Stomach (tissue), 4 donors: ENCODE data around the gene HELZ2.
"Not testable (repeated sequence)": the region's sequence is repeated elsewhere in the genome, so short reads cannot be mapped to it uniquely, and the experiment has no call there.

Experiments used
- EP300 ChIP-seq: sonication (generic); formaldehyde crosslinking; IDR thresholded peaks from one replicate; pipeline ENCODE4 v1.6.1; 2017; ENCODE audit warnings: antibody characterized with exemption
- TF ChIP-seq, protein P1 (sequence below), 7 experiments: fragments of 450-650 bp in 4 of 7; fragments of 200-600 bp in 3 of 7; sonication (generic) in 3 of 7; IDR thresholded peaks; one replicate each; pipeline ENCODE4 v1.5.1; 2016 to 2019; ENCODE audit warnings: antibody characterized with exemption in 7 of 7, control low read depth in 2 of 7, mild to moderate bottlenecking in 1 of 7

- TF ChIP-seq EP300, result not testable (repeated sequence)
- TF ChIP-seq, protein P1, sequence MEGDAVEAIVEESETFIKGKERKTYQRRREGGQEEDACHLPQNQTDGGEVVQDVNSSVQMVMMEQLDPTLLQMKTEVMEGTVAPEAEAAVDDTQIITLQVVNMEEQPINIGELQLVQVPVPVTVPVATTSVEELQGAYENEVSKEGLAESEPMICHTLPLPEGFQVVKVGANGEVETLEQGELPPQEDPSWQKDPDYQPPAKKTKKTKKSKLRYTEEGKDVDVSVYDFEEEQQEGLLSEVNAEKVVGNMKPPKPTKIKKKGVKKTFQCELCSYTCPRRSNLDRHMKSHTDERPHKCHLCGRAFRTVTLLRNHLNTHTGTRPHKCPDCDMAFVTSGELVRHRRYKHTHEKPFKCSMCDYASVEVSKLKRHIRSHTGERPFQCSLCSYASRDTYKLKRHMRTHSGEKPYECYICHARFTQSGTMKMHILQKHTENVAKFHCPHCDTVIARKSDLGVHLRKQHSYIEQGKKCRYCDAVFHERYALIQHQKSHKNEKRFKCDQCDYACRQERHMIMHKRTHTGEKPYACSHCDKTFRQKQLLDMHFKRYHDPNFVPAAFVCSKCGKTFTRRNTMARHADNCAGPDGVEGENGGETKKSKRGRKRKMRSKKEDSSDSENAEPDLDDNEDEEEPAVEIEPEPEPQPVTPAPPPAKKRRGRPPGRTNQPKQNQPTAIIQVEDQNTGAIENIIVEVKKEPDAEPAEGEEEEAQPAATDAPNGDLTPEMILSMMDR (IDR thresholded peaks at IDR 0.05), result not testable (repeated sequence)
Measured at GRCh38 chr20:63601679-63602078, 27.6 kb upstream of the HELZ2 start.
